HUES64 (cell line): Measurements from ENCODE around the gene DNAH12.
"Not testable (repeated sequence)": the region's sequence is repeated elsewhere in the genome, so short reads cannot be mapped to it uniquely, and the experiment has no call there.

Experiments used
- H3K27ac ChIP-seq: 2 replicates; pipeline ENCODE4 v1.7.0; 2013; ENCODE audit warnings: low read depth, low read length, inconsistent platforms
- H3K27me3 ChIP-seq: 2 replicates; pipeline ENCODE4 v1.6.1; 2013; ENCODE audit warnings: mild to moderate bottlenecking, low read length; ENCODE audit not compliant: insufficient read depth
- H3K36me3 ChIP-seq: 2 replicates; pipeline ENCODE4 v1.6.1; 2013; ENCODE audit warnings: mild to moderate bottlenecking, low read length; ENCODE audit not compliant: insufficient read depth
- H3K4me1 ChIP-seq: 2 replicates; pipeline ENCODE4 v1.6.1; 2013; ENCODE audit warnings: mild to moderate bottlenecking, low read length, moderate library complexity; ENCODE audit not compliant: insufficient read depth
- H3K4me3 ChIP-seq: 2 replicates; pipeline ENCODE4 v1.5.1; 2013; ENCODE audit warnings: mild to moderate bottlenecking, low read length, moderate library complexity
- H3K9ac ChIP-seq: 2 replicates; pipeline ENCODE4 v1.6.1; 2013; ENCODE audit warnings: mild to moderate bottlenecking, low read depth, low read length
- H3K9me3 ChIP-seq: 2 replicates; pipeline ENCODE4 v1.6.1; 2013; ENCODE audit warnings: low read depth, low read length; ENCODE audit not compliant: insufficient read depth
- WGBS: fragments of 150-250, 120-280 bp; methylation state at CpG from one replicate; pipeline ENCODE4 v1.1.7; 2013; ENCODE audit warnings: missing lambda C conversion rate; 5-methylcytosine and 5-hydroxymethylcytosine counted together

Gene DNAH12

GRCh38 chr3:57530071-57530608, 14.0 kb downstream of the DNAH12 start:
- Histone ChIP-seq H3K9me3 (no peaks in the 10 kb centered on the region), H3K9ac (no peak overlapping the region), H3K4me3 (no peak overlapping the region), H3K27ac (no peak overlapping the region), H3K36me3 (no peaks in the 10 kb centered on the region), H3K4me1 (no peaks in the 10 kb centered on the region), H3K27me3 (no peaks in the 10 kb centered on the region)

- Histone ChIP-seq H3K36me3 (no peaks in the 10 kb centered on the region), H3K9ac (no peak overlapping the region), H3K4me1 (no peaks in the 10 kb centered on the region), H3K27ac (no peak overlapping the region), H3K9me3 (no peaks in the 10 kb centered on the region), H3K4me3 (no peak overlapping the region), H3K27me3 (no peaks in the 10 kb centered on the region)
- WGBS = 86% methylated on average over 3 of the region's 3 CpGs
Measured at GRCh38 chr3:57518276-57518915, 25.7 kb downstream of the DNAH12 start.

GRCh38 chr3:57512166-57512565, 32.0 kb downstream of the DNAH12 start:
- WGBS = 81% methylated on average over 2 of the region's 2 CpGs

GRCh38 chr3:57505901-57506300, 38.2 kb downstream of the DNAH12 start:
- Histone ChIP-seq H3K4me1 (no peaks in the 10 kb centered on the region), H3K4me3 (no peak overlapping the region), H3K9me3 (no peaks in the 10 kb centered on the region), H3K27ac (no peak overlapping the region), H3K36me3 (no peaks in the 10 kb centered on the region), H3K9ac (no peak overlapping the region), H3K27me3 (no peaks in the 10 kb centered on the region)
- 92% methylated on average over 1 of the region's 1 CpG for WGBS

More at GRCh38 chr3:57512166-57512565, 32.0 kb downstream of the DNAH12 start:
- Histone ChIP-seq H3K27ac (no peak overlapping the region), H3K36me3 (no peaks in the 10 kb centered on the region), H3K9me3 (no peaks in the 10 kb centered on the region), H3K27me3 (no peaks in the 10 kb centered on the region), H3K4me1 (no peaks in the 10 kb centered on the region), H3K9ac (no peak overlapping the region), H3K4me3 (no peak overlapping the region)

DNA sequence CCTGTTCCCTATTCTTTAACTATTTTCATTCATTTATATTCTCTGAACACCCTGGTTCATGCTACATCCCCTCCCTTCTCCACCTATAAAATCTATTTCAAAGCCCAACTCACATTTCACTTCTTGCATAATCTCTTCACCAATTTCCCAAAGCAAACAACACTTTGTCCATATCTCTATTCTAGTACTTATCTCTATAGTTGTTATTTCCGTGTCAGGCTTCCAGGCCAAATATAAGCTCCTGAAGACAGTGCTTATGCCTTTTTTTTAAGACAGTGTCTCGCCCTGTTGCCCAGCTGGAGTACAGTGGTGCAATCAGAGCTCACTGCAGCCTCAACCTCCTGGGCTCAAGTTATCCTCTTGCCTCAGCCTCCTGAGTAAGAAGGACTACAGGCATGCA, 43.6 kb downstream of the DNAH12 start:
- no peak overlapping the region for H3K9ac ChIP-seq
- H3K4me3 ChIP-seq = no peak overlapping the region
- no peak overlapping the region for H3K27ac ChIP-seq
- WGBS = 93% methylated on average over 2 of the region's 2 CpGs
- no peaks in the 10 kb centered on the region for H3K27me3 ChIP-seq
- H3K36me3 ChIP-seq = no peaks in the 10 kb centered on the region
- no peaks in the 10 kb centered on the region for H3K9me3 ChIP-seq
- no peaks in the 10 kb centered on the region for H3K4me1 ChIP-seq

DNA sequence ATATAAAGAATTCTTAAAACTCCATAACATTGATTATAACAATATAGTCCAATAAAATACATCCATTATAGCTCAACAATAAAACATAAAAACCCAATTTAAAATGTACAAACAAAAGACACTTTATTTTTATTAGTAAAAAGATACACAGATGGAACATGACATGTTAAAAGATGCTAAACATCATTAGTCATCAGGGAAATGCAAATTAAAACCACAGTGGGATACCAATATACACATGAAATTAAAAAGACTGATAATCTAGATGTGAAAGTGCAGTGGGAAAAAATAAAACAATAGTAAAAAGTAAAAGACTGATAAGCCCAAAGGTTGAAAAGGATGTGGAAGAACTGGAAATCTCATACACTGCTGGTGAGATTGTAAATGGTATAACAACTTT, 46.2 kb downstream of the DNAH12 start:
- Histone ChIP-seq H3K36me3 (no peaks in the 10 kb centered on the region), H3K4me3 (no peak overlapping the region), H3K9me3 (no peaks in the 10 kb centered on the region), H3K4me1 (no peaks in the 10 kb centered on the region), H3K9ac (no peak overlapping the region), H3K27ac (no peak overlapping the region), H3K27me3 (no peaks in the 10 kb centered on the region)

DNA sequence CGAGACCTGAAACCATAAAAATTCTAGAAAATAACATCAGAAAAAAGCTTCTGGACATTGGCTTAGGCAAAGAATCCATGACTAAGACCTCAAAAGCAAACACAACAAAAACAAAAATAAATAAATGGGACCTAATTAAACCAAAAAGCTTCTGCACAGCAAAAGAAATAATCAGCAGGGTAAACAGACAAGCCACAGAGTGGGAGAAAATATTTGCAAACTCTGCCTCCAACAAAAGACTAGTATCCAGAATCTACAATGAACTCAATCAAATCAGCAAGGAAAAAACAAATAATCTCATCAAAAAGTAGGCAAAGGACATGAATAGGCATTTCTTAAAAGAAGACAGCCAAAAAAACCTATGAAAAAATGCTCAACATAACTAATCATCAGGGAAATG, 59.6 kb downstream of the DNAH12 start:
- Histone ChIP-seq H3K4me3 (no peak overlapping the region), H3K27me3 (no peaks in the 10 kb centered on the region), H3K9me3 (no peaks in the 10 kb centered on the region), H3K4me1 (no peaks in the 10 kb centered on the region), H3K9ac (no peak overlapping the region), H3K36me3 (no peaks in the 10 kb centered on the region), H3K27ac (no peak overlapping the region)
- 91% methylated on average over 1 of the region's 1 CpG for WGBS

- not testable (repeated sequence) for H3K4me3 ChIP-seq, H3K27ac ChIP-seq, H3K4me1 ChIP-seq, H3K27me3 ChIP-seq, H3K36me3 ChIP-seq, H3K9ac ChIP-seq
- peaks cover 10% of the 10 kb centered on the region for H3K9me3 ChIP-seq
- WGBS = 96% methylated on average over 13 of the region's 13 CpGs
Measured at GRCh38 chr3:57477193-57477592, 67.0 kb downstream of the DNAH12 start.

- no peaks in the 10 kb centered on the region for H3K4me1 ChIP-seq
- no peaks in the 10 kb centered on the region for H3K36me3 ChIP-seq
- H3K9me3 ChIP-seq = no peaks in the 10 kb centered on the region
- no peak overlapping the region for H3K9ac ChIP-seq
- H3K4me3 ChIP-seq = no peak overlapping the region
- no peak overlapping the region for H3K27ac ChIP-seq
- WGBS = 89% methylated on average over 3 of the region's 4 CpGs
- H3K27me3 ChIP-seq = no peaks in the 10 kb centered on the region
Measured at GRCh38 chr3:57464801-57465200, 79.3 kb downstream of the DNAH12 start.

GRCh38 chr3:57464011-57464410, 80.1 kb downstream of the DNAH12 start:
- no peaks in the 10 kb centered on the region for H3K4me1 ChIP-seq
- H3K4me3 ChIP-seq = no peak overlapping the region
- no peak overlapping the region for H3K9ac ChIP-seq
- H3K27ac ChIP-seq = no peak overlapping the region
- no peaks in the 10 kb centered on the region for H3K9me3 ChIP-seq
- no peaks in the 10 kb centered on the region for H3K36me3 ChIP-seq
- 92% methylated on average over 3 of the region's 3 CpGs for WGBS
- H3K27me3 ChIP-seq = no peaks in the 10 kb centered on the region

DNA sequence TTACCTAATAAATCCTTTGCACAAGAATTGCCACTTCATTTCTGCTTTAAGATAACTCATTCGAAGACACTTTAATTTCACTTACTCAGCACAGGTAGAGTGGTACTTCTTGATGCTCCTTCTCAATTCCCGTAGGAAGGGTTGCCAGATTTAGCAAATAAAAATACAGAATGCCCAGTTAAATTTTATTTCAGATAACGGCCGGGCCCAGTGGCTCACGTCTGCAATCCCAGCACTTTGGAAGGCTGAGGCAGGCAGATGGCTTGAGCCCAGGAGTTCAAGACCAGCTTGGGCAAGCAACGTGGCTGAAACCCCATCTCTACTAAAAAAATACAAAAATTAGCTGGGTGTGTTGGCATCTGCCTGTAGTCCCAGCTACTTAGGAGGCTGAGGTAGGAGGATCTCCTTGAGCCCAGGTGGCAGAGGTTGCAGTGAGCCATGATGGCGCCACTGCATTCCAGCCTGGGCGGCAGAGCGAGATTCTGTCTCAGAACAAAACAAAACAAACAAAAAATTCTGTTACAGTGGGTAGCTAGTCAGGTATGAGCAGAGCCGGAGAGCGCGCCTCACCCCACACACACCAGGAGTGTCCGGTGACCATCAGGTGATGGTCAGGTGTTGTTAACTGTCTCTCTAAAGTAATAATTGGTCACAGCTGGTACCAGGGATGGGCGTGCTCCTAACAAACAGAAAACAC, 92.8 kb downstream of the DNAH12 start:
- WGBS = 89% methylated on average over 11 of the region's 14 CpGs
- H3K9ac ChIP-seq = no peak overlapping the region
- no peaks in the 10 kb centered on the region for H3K27me3 ChIP-seq
- no peaks in the 10 kb centered on the region for H3K4me1 ChIP-seq
- H3K27ac ChIP-seq = no peak overlapping the region
- H3K9me3 ChIP-seq = no peaks in the 10 kb centered on the region
- no peak overlapping the region for H3K4me3 ChIP-seq
- H3K36me3 ChIP-seq = no peaks in the 10 kb centered on the region
